SK-N-MC (cell line): ENCODE measurements around the gene NRAS.

ENCODE experiments used
- DNase-seq: peaks from one replicate; pipeline ENCODE4 v3.0.0-alpha.2; 2011; ENCODE audit warnings: low read depth, low spot score
- H3K27ac ChIP-seq: fragments of 200-600 bp; sonication (generic); 2 replicates; pipeline ENCODE4 v1.5.1; 2016; ENCODE audit warnings: mixed run types
- H3K36me3 ChIP-seq: fragments of 200-600 bp; sonication (generic); 2 replicates; pipeline ENCODE4 v1.6.1; 2017; ENCODE audit warnings: antibody characterized with exemption, low read length, mixed read lengths; ENCODE audit not compliant: insufficient read depth
- H3K4me3 ChIP-seq: fragments of 200-600 bp; sonication (generic); 2 replicates; pipeline ENCODE4 v1.5.1; 2016
- H3K9ac ChIP-seq: fragments of 200-600 bp; sonication (generic); 2 replicates; pipeline ENCODE4 v1.8.0; 2017; ENCODE audit warnings: mixed run types, mixed read lengths; ENCODE audit not compliant: insufficient read length
- H3K9me3 ChIP-seq: fragments of 200-600 bp; sonication (generic); 2 replicates; pipeline ENCODE4 v1.6.1; 2017; ENCODE audit warnings: low read depth, mild to moderate bottlenecking, antibody characterized with exemption, low read length, moderate library complexity, mixed read lengths
- EZH2 ChIP-seq: fragments of 200-600 bp; sonication (generic); IDR thresholded peaks from one replicate; pipeline ENCODE4 v1.6.1; 2017; ENCODE audit warnings: antibody characterized with exemption
- FOXP2 ChIP-seq: optimal IDR thresholded peaks from 2 replicates; pipeline ENCODE3; 2011; ENCODE audit warnings: mild to moderate bottlenecking, moderate library complexity; ENCODE audit not compliant: insufficient read depth; ENCODE audit errors: extremely low read length, control extremely low read depth
- POLR2AphosphoS5 ChIP-seq: IDR thresholded peaks from 2 replicates; pipeline ENCODE4 v1.6.1; 2012; ENCODE audit warnings: mild to moderate bottlenecking, low read depth, low read length, borderline replicate concordance

NRAS gene

DNA sequence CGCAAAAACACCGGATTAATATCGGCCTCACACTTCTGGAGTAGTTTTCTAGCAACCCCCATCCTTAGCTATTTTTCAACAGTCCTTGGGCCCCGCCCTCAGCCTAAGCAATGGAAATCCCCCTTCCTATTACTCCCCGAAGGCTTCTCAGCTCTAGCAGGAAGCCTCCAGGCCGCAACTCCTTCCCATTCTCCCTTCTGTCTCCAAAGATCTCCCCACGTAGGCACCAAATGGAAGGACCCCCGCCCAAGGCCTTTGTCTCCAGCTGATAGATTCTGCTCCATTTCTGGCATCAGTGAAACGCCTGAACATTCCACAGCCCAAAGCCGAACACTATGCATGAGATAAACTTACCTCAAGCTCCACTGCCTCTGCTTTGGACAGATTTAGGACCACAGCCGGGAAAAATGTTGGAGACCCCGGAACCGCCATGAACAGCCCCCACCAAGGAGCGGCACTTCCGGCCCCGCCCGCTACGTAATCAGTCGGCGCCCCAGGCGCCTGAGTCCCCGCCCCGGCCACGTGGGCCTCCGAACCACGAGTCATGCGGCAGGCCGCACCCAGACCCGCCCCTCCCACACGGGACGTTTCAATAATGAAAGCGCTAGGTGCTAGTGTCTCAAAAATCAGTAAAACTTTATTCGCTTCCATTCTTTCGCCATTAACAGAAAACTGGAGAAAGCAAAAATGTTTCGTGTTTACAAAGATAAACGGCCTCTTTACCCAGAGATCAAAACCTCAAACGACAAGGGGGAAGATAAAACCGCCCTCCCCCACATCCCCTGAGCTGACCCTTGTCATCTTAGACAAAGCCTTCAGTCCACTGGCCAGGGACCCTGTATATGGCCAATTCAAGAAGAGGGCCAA is at the start of gene NRAS:
Gene NRAS (minus strand): TSS at position 468 of the 867 bp plus-strand sequence. CDS start 611 bp downstream, outside the sequence.
- DNase-seq: peak; percentile 48
- H3K9me3 ChIP-seq: no peaks in the 10 kb centered on the region
- peak within 1 kb of the TSS; percentile 94 for H3K27ac ChIP-seq
- TF ChIP-seq POLR2AphosphoS5 (peak; percentile 93), FOXP2 (no peak), EZH2 (no peak)
- peaks cover 84% of the 10 kb centered on the region for H3K36me3 ChIP-seq
- peak within 1 kb of the TSS; percentile 99 for H3K4me3 ChIP-seq
- H3K9ac ChIP-seq: peak within 1 kb of the TSS; percentile 99

DNA sequence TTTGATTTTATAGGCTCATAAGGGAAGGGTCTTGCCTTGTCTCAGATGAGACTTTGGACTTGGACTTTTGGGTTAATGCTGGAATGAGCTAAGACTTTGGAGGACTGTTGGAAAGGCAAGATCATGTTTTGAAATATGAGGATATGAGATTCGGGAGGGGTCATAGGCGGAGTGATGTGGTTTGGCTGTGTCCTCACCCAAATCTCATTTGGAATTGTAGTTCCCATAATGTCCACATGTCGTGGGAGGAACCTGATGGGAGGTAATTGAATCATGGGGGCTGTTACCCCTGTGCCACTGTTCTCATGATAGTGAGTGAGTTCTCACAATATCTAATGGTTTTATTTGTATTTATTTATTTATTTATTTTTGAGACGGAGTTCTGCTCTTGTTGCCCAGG is 48.1 kb upstream of the NRAS start:
- DNase-seq: no peak
- no peak overlapping the region for H3K4me3 ChIP-seq
- H3K36me3 ChIP-seq: peaks cover 3% of the 10 kb centered on the region; the same call in 1 of the 2 replicates
- H3K27ac ChIP-seq: no peak overlapping the region
- no peak for TF ChIP-seq FOXP2
- TF ChIP-seq EZH2: no peak
- TF ChIP-seq POLR2AphosphoS5: no peak
- H3K9me3 ChIP-seq: no peaks in the 10 kb centered on the region
- H3K9ac ChIP-seq: no peak overlapping the region

DNA sequence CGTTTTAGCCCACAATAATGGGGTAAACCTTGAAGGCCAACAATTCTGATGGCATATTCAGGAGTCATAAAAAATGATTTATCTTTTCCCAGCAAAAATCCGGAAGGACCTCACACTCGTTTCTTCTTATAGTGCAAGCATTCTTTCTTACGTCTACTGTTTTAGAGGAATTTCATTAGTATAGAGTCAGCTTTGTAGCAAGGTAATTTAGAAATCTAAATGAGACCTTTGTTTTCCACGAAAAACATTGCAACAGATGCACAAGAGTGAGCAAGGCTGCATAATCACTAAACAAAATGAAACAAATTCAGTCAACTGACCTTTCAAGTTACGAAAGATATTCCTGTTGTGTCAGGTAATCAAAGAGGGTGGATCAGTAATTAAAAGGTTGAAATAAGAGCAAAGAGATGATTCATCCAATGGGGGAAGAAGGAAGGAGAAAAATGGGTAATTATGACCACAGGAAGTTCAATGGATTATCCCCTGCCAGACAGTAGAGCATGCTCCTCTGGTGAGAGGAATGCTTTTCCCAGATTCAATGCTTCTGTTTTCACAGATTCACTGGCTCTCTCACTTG is 41.8 kb upstream of the NRAS start:
- H3K27ac ChIP-seq: peak overlapping the region; percentile 99
- TF ChIP-seq FOXP2: no peak
- DNase-seq: no peak

DNA sequence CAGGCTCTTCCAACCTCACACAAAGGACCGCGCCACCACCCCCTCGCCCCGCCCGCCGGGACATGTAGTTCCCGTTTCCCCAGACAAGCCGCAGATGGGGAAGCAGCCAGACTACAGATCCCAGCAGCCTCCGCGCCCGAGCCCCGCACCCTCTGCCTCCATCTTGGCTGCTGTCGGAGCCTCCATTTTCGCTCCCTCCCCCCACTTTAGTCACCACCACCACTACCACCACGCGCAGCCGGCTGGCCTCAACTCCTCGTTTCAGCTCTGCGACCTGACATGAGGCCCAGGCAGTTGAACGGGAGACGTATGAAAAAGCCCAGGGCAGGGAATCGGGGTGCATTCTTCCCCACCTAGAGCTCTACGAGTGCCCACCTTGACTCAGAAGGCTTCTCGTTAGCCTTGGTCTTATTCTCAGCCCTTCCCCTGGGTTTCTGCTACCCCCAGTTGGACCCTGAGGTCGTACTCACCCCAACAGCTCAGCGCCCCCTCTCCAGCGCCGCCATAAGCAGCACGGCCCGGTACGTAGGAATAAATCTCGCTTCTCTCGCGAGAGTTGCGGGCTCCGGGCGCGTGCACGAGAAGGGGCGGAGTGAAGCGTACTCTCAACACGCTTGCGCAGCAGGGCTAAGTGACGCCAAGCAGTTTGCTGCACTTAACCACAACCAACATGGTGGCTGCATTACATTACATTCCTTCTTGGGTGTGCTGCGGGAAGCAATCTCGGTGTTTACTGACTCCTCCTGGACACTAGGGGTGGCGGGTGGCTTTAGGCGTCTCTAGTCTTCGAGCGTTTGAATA is 41.1 kb upstream of the NRAS start, which contains the start of gene CSDE1:
Gene CSDE1 (minus strand): TSS at position 530 of the 801 bp plus-strand sequence. CDS start 18,094 bp downstream, outside the sequence.
- H3K9ac ChIP-seq: peak within 1 kb of the TSS; percentile 100
- peak; percentile 98 for DNase-seq
- H3K9me3 ChIP-seq: no peaks in the 10 kb centered on the region
- TF ChIP-seq EZH2 (no peak), POLR2AphosphoS5 (peak; percentile 98), FOXP2 (peak; percentile 86)
- peak within 1 kb of the TSS; percentile 99 for H3K4me3 ChIP-seq
- H3K27ac ChIP-seq: peak within 1 kb of the TSS; percentile 99
- peaks cover 41% of the 10 kb centered on the region for H3K36me3 ChIP-seq

More for the DNA sequence above, 41.8 kb upstream of the NRAS start:
- H3K36me3 ChIP-seq: peaks cover 35% of the 10 kb centered on the region
- H3K4me3 ChIP-seq: peak overlapping the region; percentile 99
- peak overlapping the region; percentile 100 for H3K9ac ChIP-seq
- no peaks in the 10 kb centered on the region for H3K9me3 ChIP-seq

DNA sequence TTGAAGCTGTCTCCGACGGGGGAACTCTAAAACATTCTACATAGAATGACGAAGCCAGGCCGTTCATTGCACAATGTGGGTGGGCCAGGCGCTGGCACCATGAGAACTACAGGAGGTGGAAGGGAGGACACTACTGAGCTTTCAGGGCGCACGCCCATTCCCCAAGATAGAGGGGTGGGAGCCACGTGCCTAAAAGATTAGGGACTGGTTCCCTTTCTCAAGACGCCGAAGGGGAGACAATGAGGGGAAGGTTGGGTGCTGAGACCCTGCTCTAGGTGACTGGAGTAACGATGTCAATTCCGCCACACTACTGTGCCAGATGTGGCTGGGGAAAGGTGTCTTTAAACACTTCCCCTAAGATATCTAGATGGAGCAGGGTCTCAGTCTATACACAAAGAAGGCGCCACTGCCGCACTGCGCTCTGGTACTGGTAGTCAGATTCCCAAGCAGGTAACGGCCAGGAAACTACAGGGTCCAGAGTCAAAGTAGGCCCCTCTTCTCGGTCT is 40.4 kb upstream of the NRAS start:
- H3K27ac ChIP-seq: peak overlapping the region; percentile 99
- no peaks in the 10 kb centered on the region for H3K9me3 ChIP-seq
- peaks cover 44% of the 10 kb centered on the region for H3K36me3 ChIP-seq
- no peak for DNase-seq
- peak overlapping the region; percentile 100 for H3K9ac ChIP-seq
- no peak for TF ChIP-seq EZH2
- TF ChIP-seq POLR2AphosphoS5: no peak
- TF ChIP-seq FOXP2: no peak
- peak overlapping the region; percentile 99 for H3K4me3 ChIP-seq

DNA sequence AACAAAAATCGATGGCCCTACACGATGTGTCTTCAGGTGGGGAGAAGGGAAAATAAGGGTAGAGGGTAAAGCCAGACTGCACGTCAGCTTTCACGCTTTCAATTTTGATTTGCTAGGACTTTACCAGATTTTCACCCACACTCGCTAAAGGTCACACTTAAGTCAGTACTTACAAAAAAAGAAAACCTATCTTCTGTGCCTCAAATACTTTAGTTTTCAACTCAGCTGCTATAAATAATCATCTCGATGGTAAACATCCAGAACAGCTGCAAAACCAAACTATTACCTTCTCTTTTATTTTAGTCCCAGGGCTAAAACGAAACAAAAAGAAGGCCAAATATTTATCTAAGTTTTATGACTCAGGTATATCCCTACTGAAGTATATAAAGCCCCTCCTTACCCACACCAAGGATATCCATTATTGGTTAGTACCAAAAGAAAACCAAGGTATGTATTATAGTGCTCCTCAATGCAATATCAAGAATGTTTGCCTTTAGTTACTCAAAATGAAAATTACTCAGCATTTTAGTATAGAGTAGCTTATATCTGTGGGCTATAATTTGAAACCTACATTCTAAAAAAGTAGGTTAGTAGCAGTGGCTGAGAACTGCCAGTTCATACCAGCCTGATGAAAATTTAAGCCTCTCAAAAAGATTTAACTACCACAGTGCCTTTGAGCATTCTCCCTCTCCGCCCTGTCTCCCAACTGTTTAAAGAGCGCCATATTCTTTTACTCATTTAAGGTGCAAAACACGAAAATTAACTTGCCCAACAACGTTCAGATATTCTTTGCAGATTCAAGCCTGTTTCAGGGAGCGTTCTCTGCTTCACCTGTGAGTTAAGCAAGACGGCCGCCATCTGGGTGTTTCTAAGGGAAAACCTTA is 39.7 kb upstream of the NRAS start:
- peak overlapping the region; percentile 100 for H3K9ac ChIP-seq
- H3K27ac ChIP-seq: peak overlapping the region; percentile 99
- H3K4me3 ChIP-seq: peak overlapping the region; percentile 99
- H3K9me3 ChIP-seq: no peaks in the 10 kb centered on the region
- TF ChIP-seq POLR2AphosphoS5 (no peak), FOXP2 (no peak), EZH2 (no peak)
- peaks cover 46% of the 10 kb centered on the region for H3K36me3 ChIP-seq
- no peak for DNase-seq
